IMR-90 (cell line): ENCODE measurements around the gene ACVR1B. TPM values are rescaled to one million over a fixed set of nuclear protein-coding genes. Genes with fewer than 3 reads are reported as not detected.
A peak's percentile ranks its signal among the peaks of the same experiment; 100 is the strongest.

Experiments
- ATAC-seq: fragments of 200-7000 bp; cut with Tn5 transposase; 2 replicates; pipeline ENCODE4 v1.9.1; 2020; ENCODE audit warnings: low read depth, mild to moderate bottlenecking, moderate library complexity
- BruUV-seq: library from RNA; stranded (reverse); fragments of 400-500 nt; replicated peaks from 2 replicates; lab custom pipeline; 2021; lab: Mats Ljungman, UMichigan
- CTCF ChIA-PET: fragments of 300-600 bp; formaldehyde crosslinking; extraction: SDS; loops from one replicate; lab custom pipeline; 2021; ENCODE audit warnings: antibody characterized with exemption; lab: Yijun Ruan, JAX
- POLR2A ChIA-PET: fragments of 300-600 bp; sonication (Branson Sonifier 250); formaldehyde crosslinking; loops from one replicate; lab custom pipeline; 2022; ENCODE audit warnings: antibody characterized with exemption; ENCODE audit not compliant: unreplicated experiment; lab: Charles Lee
- DNase-seq: peaks from one replicate; pipeline ENCODE4 v3.0.0; 2013
- H2AFZ ChIP-seq: replicated peaks from 2 replicates; pipeline ENCODE3; 2013; ENCODE audit warnings: low read length, mild to moderate bottlenecking; ENCODE audit not compliant: poor library complexity
- H2AK5ac ChIP-seq: 2 replicates; pipeline ENCODE4 v1.6.1; 2013; ENCODE audit warnings: low read depth, low read length, inconsistent platforms
- H2AK9ac ChIP-seq: replicated peaks from 2 replicates; pipeline ENCODE3; 2013; ENCODE audit warnings: mild to moderate bottlenecking, low read depth, low read length, moderate library complexity; ENCODE audit not compliant: poor library complexity
- H2BK120ac ChIP-seq: 2 replicates; pipeline ENCODE4 v1.6.1; 2013; ENCODE audit warnings: low read depth, low read length, inconsistent platforms
- H2BK15ac ChIP-seq: 3 replicates; pipeline ENCODE4 v1.6.1; 2013; ENCODE audit warnings: low read depth, low read length, inconsistent platforms
- H2BK20ac ChIP-seq: 2 replicates; pipeline ENCODE4 v1.6.1; 2013; ENCODE audit warnings: low read depth, mild to moderate bottlenecking, inconsistent platforms, low read length, moderate library complexity
- H2BK5ac ChIP-seq: 2 replicates; pipeline ENCODE4 v1.6.1; 2013; ENCODE audit warnings: mild to moderate bottlenecking, low read depth, low read length, inconsistent platforms; ENCODE audit not compliant: poor library complexity, severe bottlenecking
- H3K14ac ChIP-seq: replicated peaks from 2 replicates; pipeline ENCODE4 v1.6.1; 2013; ENCODE audit warnings: low read depth, low read length, inconsistent platforms
- H3K18ac ChIP-seq: 2 replicates; pipeline ENCODE4 v1.6.1; 2013; ENCODE audit warnings: low read depth, low read length, control low read depth
- H3K23ac ChIP-seq: 2 replicates; pipeline ENCODE4 v1.6.1; 2013; ENCODE audit warnings: low read depth, low read length, inconsistent platforms
- H3K27ac ChIP-seq: 2 replicates; pipeline ENCODE4 v1.5.1; 2013; ENCODE audit warnings: mild to moderate bottlenecking, control low read depth, low read length; ENCODE audit not compliant: insufficient read depth
- H3K27me3 ChIP-seq: 2 replicates; pipeline ENCODE4 v1.6.1; 2013; ENCODE audit warnings: low read length; ENCODE audit not compliant: control insufficient read depth, insufficient read depth
- H3K36me3 ChIP-seq: 2 replicates; pipeline ENCODE4 v1.6.1; 2013; ENCODE audit warnings: low read length, mixed read lengths; ENCODE audit not compliant: control insufficient read depth, insufficient read depth
- H3K4ac ChIP-seq: 2 replicates; pipeline ENCODE4 v1.6.1; 2013; ENCODE audit warnings: low read depth, low read length, inconsistent platforms
- H3K4me1 ChIP-seq: 2 replicates; pipeline ENCODE4 v1.6.1; 2013; ENCODE audit warnings: low read length, mixed read lengths; ENCODE audit not compliant: control insufficient read depth, insufficient read depth
- H3K4me2 ChIP-seq: 2 replicates; pipeline ENCODE4 v1.6.1; 2013; ENCODE audit warnings: low read depth, mild to moderate bottlenecking, control low read depth, low read length, moderate library complexity
- H3K4me3 ChIP-seq: 2 replicates; pipeline ENCODE4 v1.5.1; 2013; ENCODE audit warnings: low read depth, mild to moderate bottlenecking, control low read depth, low read length, moderate library complexity; ENCODE audit not compliant: insufficient read depth
- H3K56ac ChIP-seq: 2 replicates; pipeline ENCODE4 v1.6.1; 2013; ENCODE audit warnings: low read length, inconsistent platforms; ENCODE audit not compliant: insufficient read depth; ENCODE audit errors: extremely low read depth
- H3K79me1 ChIP-seq, 2 experiments: 2 replicates each; pipeline ENCODE4 v1.6.1; 2013; ENCODE audit warnings: low read length in 2 of 2, inconsistent platforms in 1 of 2, low read depth in 1 of 2
- H3K9ac ChIP-seq: 2 replicates; pipeline ENCODE4 v1.6.1; 2013; ENCODE audit warnings: low read depth, low read length, control low read depth
- H3K9me1 ChIP-seq: 2 replicates; pipeline ENCODE4 v1.6.1; 2013; ENCODE audit warnings: low read length, inconsistent platforms; ENCODE audit not compliant: insufficient read depth
- H3K9me3 ChIP-seq: 2 replicates; pipeline ENCODE4 v1.6.1; 2013; ENCODE audit warnings: low read length; ENCODE audit not compliant: control insufficient read depth, insufficient read depth
- H4K20me1 ChIP-seq: 2 replicates; pipeline ENCODE4 v1.6.1; 2013; ENCODE audit warnings: low read length, inconsistent platforms; ENCODE audit not compliant: insufficient read depth
- H4K5ac ChIP-seq: 2 replicates; pipeline ENCODE4 v1.6.1; 2013; ENCODE audit warnings: mild to moderate bottlenecking, low read depth, low read length, control low read depth
- H4K8ac ChIP-seq, 2 experiments: 2 replicates each; pipeline ENCODE4 v1.6.1; 2013; ENCODE audit warnings: low read depth in 2 of 2, low read length in 2 of 2, control low read depth in 1 of 2, inconsistent platforms in 1 of 2
- H4K91ac ChIP-seq: 2 replicates; pipeline ENCODE4 v1.6.1; 2013; ENCODE audit warnings: low read depth, low read length, inconsistent platforms; ENCODE audit not compliant: insufficient read depth
- BHLHE40 ChIP-seq: fragments of 150-350 bp; IDR thresholded peaks from 2 replicates; pipeline ENCODE4 v1.6.1; 2016; ENCODE audit warnings: mild to moderate bottlenecking, low read depth, low read length
- CEBPB ChIP-seq: IDR thresholded peaks from 2 replicates; pipeline ENCODE4 v1.6.1; 2012; ENCODE audit warnings: low read depth, low read length, improper control_type of control experiment
- CHD1 ChIP-seq: IDR thresholded peaks from 2 replicates; pipeline ENCODE4 v1.6.1; 2012; ENCODE audit warnings: low read depth, low read length, improper control_type of control experiment
- FOS ChIP-seq: fragments of 150-350 bp; IDR thresholded peaks from 2 replicates; pipeline ENCODE4 v1.6.1; 2016; ENCODE audit warnings: low read depth, low read length
- MAFK ChIP-seq: IDR thresholded peaks from 2 replicates; pipeline ENCODE4 v1.6.1; 2012; ENCODE audit warnings: low read depth, low read length, improper control_type of control experiment
- MAZ ChIP-seq: IDR thresholded peaks from 2 replicates; pipeline ENCODE4 v1.6.1; 2012; ENCODE audit warnings: low read depth, mild to moderate bottlenecking, low read length, improper control_type of control experiment, moderate library complexity, borderline replicate concordance
- MXI1 ChIP-seq: IDR thresholded peaks from 2 replicates; pipeline ENCODE4 v1.6.1; 2012; ENCODE audit warnings: low read depth, mild to moderate bottlenecking, low read length, moderate library complexity, borderline replicate concordance
- NFE2L2 ChIP-seq: fragments of 150-350 bp; IDR thresholded peaks from 2 replicates; pipeline ENCODE4 v1.6.1; 2016; ENCODE audit warnings: low read depth, mild to moderate bottlenecking, low read length
- POLR2A ChIP-seq: IDR thresholded peaks from 2 replicates; pipeline ENCODE4 v1.6.1; 2012; ENCODE audit warnings: mild to moderate bottlenecking, low read depth, low read length
- RAD21 ChIP-seq: IDR thresholded peaks from 2 replicates; pipeline ENCODE4 v1.6.1; 2012; ENCODE audit warnings: low read length, improper control_type of control experiment
- RCOR1 ChIP-seq: IDR thresholded peaks from 2 replicates; pipeline ENCODE4 v1.6.1; 2012; ENCODE audit warnings: mild to moderate bottlenecking, low read length, improper control_type of control experiment; ENCODE audit not compliant: insufficient replicate concordance
- RFX5 ChIP-seq: IDR thresholded peaks from 2 replicates; pipeline ENCODE4 v1.8.0; 2012; ENCODE audit warnings: low read depth, mild to moderate bottlenecking, low read length, moderate library complexity
- SMC3 ChIP-seq: fragments of 150-350 bp; IDR thresholded peaks from 2 replicates; pipeline ENCODE4 v1.6.1; 2016; ENCODE audit warnings: low read depth, mild to moderate bottlenecking, antibody characterized with exemption, low read length, moderate library complexity
- WGBS, 2 experiments: methylation state at CpG; one replicate each; pipeline versions ENCODE4 v1.1.5 to v1.1.7; 2013; ENCODE audit warnings: missing lambda C conversion rate in 2 of 2; ENCODE audit not compliant: insufficient read length in 1 of 2; ENCODE audit errors: extremely low coverage in 2 of 2; 5-methylcytosine and 5-hydroxymethylcytosine counted together
- dilution Hi-C: fragments of 300-500 bp; cut with HindIII; formaldehyde crosslinking; loops from one replicate; pipeline ENCODE4 v1.14.3; 2018; ENCODE audit warnings: low sequenced_read_pairs; ENCODE audit not compliant: unreplicated experiment
- in situ Hi-C: fragments of 300-500 bp; cut with MboI; formaldehyde crosslinking; loops from 3 replicates; pipeline ENCODE4 v1.14.3; 2019; ENCODE audit warnings: low sequenced_read_pairs, inconsistent platforms, mixed read lengths
- intact Hi-C: fragments of 100-400 bp; cut with micrococcal nuclease; formaldehyde crosslinking; loops from 2 replicates; pipeline ENCODE4 v1.10.0; 2022
- polyA plus RNA-seq, 3 experiments: library from polyadenylated mRNA; depleted of rRNA; stranded (reverse); fragments of >200 nt; gene quantifications; 2 replicates each; pipeline ENCODE4 v1.2.3, GENCODE V29; 2012; ENCODE audit warnings: low replicate concordance in 1 of 3
- total RNA-seq: library from RNA; depleted of rRNA; stranded (reverse); fragments of >200 nt; gene quantifications from 2 replicates; pipeline ENCODE4 v1.2.3, GENCODE V29; 2012
- TF ChIP-seq, protein P1 (sequence below): fragments of 150-350 bp; IDR thresholded peaks from 2 replicates; pipeline ENCODE4 v1.6.1; 2017; ENCODE audit warnings: mild to moderate bottlenecking, antibody characterized with exemption, low read length, low read depth
- TF ChIP-seq, protein P2 (sequence below): conservative IDR thresholded peaks from 2 replicates; pipeline ENCODE4 v1.5.1; 2012; ENCODE audit warnings: mild to moderate bottlenecking, low read depth, low read length, improper control_type of control experiment
- TF ChIP-seq, protein P3 (sequence below): fragments of 150-350 bp; IDR thresholded peaks from 2 replicates; pipeline ENCODE4 v1.6.1; 2016; ENCODE audit warnings: low read depth, mild to moderate bottlenecking, low read length, moderate library complexity, borderline replicate concordance

The ACVR1B gene
- total and polyA plus RNA-seq, 2 of the 4 experiments (the other 2 are of a cell fraction): 5.7 to 13.6 TPM

DNA sequence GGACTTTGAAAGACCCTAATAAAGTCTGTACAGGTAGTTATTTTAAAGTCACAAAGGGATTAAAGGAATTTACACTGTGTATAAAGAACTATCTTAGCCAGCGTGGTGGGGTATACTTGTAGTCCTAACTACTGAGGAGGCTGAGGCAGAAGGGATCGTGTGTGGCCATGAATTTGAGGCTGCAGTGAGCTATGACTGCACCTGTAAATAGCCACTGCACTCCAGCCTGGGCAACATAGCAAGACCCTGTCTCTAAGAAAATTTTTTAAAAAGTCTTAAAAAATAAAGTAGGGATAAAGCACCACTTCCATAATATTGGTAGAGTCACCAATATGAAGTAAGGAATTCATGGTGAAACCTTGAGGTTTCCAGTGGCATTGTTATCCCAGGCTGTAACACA is 18.1 kb downstream of the ACVR1B start:
- Histone ChIP-seq H3K36me3 (no peaks in the 10 kb centered on the region), H3K56ac (no peak overlapping the region), H3K27me3 (no peaks in the 10 kb centered on the region), H3K4me2 (no peak overlapping the region), H4K91ac (peak overlapping the region; percentile 76), H3K4me1 (peaks cover 29% of the 10 kb centered on the region), H3K79me1 (peaks cover 40 to 80% of the 10 kb centered on the region in 2 experiments), H3K23ac (peak overlapping the region; percentile 65; the same call in 1 of the 2 replicates), H4K8ac (peak overlapping the region in 1 of 2 experiments; percentile 78; a peak in 2 of 4 replicates), H4K5ac (no peak overlapping the region), H4K20me1 (peaks cover 15% of the 10 kb centered on the region), H3K4ac (peak overlapping the region; percentile 82), H2BK5ac (peak overlapping the region; percentile 84), H3K9me1 (peaks cover 31% of the 10 kb centered on the region), H2BK15ac (peak overlapping the region; percentile 91; the same call in 1 of the 3 replicates), H2AK5ac (peak overlapping the region; percentile 96), H2BK20ac (peak overlapping the region; percentile 73), H2AFZ (no peak overlapping the region), H3K18ac (no peak overlapping the region), H3K14ac (peak overlapping the region; percentile 57), H2BK120ac (peak overlapping the region; percentile 82), H3K9me3 (no peaks in the 10 kb centered on the region), H3K4me3 (no peak overlapping the region), H3K27ac (no peak overlapping the region), H3K9ac (no peak overlapping the region), H2AK9ac (no peak overlapping the region)
- in situ Hi-C loops (no loop called here), intact Hi-C loops (no loop called here), dilution Hi-C loops (loop anchor here (25.0 kb wide), 1 partner anchor 107 kb away; no protein-coding TSS in a partner anchor)
- ChIA-PET POLR2A (no interaction called here), CTCF (interaction anchor here (2.6 kb wide), 1 partner anchor 8 kb away, joined by 16 read pairs; no protein-coding TSS in a partner anchor)
- WGBS, 2 experiments: no CpG with 5 or more reads among the region's 2 CpGs
- DNase-seq: no peak
- TF ChIP-seq NFE2L2: no peak
- no peak for TF ChIP-seq MAZ
- TF ChIP-seq CEBPB: no peak
- TF ChIP-seq CHD1: no peak
- TF ChIP-seq, protein P1, sequence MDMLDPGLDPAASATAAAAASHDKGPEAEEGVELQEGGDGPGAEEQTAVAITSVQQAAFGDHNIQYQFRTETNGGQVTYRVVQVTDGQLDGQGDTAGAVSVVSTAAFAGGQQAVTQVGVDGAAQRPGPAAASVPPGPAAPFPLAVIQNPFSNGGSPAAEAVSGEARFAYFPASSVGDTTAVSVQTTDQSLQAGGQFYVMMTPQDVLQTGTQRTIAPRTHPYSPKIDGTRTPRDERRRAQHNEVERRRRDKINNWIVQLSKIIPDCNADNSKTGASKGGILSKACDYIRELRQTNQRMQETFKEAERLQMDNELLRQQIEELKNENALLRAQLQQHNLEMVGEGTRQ: no peak
- TF ChIP-seq RAD21: no peak
- TF ChIP-seq POLR2A: no peak
- no peak for TF ChIP-seq SMC3
- TF ChIP-seq MAFK: no peak
- TF ChIP-seq, protein P2, sequence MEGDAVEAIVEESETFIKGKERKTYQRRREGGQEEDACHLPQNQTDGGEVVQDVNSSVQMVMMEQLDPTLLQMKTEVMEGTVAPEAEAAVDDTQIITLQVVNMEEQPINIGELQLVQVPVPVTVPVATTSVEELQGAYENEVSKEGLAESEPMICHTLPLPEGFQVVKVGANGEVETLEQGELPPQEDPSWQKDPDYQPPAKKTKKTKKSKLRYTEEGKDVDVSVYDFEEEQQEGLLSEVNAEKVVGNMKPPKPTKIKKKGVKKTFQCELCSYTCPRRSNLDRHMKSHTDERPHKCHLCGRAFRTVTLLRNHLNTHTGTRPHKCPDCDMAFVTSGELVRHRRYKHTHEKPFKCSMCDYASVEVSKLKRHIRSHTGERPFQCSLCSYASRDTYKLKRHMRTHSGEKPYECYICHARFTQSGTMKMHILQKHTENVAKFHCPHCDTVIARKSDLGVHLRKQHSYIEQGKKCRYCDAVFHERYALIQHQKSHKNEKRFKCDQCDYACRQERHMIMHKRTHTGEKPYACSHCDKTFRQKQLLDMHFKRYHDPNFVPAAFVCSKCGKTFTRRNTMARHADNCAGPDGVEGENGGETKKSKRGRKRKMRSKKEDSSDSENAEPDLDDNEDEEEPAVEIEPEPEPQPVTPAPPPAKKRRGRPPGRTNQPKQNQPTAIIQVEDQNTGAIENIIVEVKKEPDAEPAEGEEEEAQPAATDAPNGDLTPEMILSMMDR: no peak
- TF ChIP-seq FOS: no peak
- no peak for TF ChIP-seq RCOR1
- no peak for TF ChIP-seq BHLHE40
- TF ChIP-seq, protein P3, sequence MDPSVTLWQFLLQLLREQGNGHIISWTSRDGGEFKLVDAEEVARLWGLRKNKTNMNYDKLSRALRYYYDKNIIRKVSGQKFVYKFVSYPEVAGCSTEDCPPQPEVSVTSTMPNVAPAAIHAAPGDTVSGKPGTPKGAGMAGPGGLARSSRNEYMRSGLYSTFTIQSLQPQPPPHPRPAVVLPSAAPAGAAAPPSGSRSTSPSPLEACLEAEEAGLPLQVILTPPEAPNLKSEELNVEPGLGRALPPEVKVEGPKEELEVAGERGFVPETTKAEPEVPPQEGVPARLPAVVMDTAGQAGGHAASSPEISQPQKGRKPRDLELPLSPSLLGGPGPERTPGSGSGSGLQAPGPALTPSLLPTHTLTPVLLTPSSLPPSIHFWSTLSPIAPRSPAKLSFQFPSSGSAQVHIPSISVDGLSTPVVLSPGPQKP: no peak
- TF ChIP-seq RFX5: no peak
- TF ChIP-seq MXI1: no peak
- no peak for ATAC-seq
- BruUV-seq: no TSS peak
